Skeletal muscle tissue (tissue), 4 donors: ENCODE results near the gene DGUOK. TPM values are rescaled to one million over a fixed set of nuclear protein-coding genes. Genes with fewer than 3 reads are reported as not detected.

Experiments
- H3K27ac ChIP-seq: one replicate; pipeline ENCODE4 v1.7.0; 2013; ENCODE audit warnings: mild to moderate bottlenecking, low read depth, low read length, inconsistent platforms
- H3K27me3 ChIP-seq, 3 donors: one replicate each; pipeline ENCODE4 v1.7.0; 2013; ENCODE audit warnings: low read length in 3 of 3; ENCODE audit not compliant: control insufficient read depth in 3 of 3, insufficient read depth in 3 of 3
- H3K36me3 ChIP-seq, 3 donors: one replicate each; pipeline ENCODE4 v1.7.0; 2013; ENCODE audit warnings: low read length in 3 of 3; ENCODE audit not compliant: control insufficient read depth in 3 of 3, insufficient read depth in 3 of 3
- H3K4me1 ChIP-seq, 3 donors: one replicate each; pipeline ENCODE4 v1.7.0; 2013; ENCODE audit warnings: low read length in 3 of 3, mild to moderate bottlenecking in 3 of 3; ENCODE audit not compliant: control insufficient read depth in 3 of 3, insufficient read depth in 3 of 3
- H3K4me3 ChIP-seq, 3 donors: one replicate each; pipeline ENCODE4 v1.7.0; 2013; ENCODE audit warnings: low read length in 3 of 3
- H3K9ac ChIP-seq, 3 donors: one replicate each; pipeline ENCODE4 v1.7.0; 2013; ENCODE audit warnings: low read length in 3 of 3, mild to moderate bottlenecking in 3 of 3, moderate library complexity in 2 of 3, low read depth in 1 of 3
- H3K9me3 ChIP-seq, 3 donors: one replicate each; pipeline ENCODE4 v1.7.0; 2013; ENCODE audit warnings: low read length in 3 of 3; ENCODE audit not compliant: control insufficient read depth in 3 of 3
- total RNA-seq: library from RNA; depleted of rRNA; stranded (reverse); fragments of >200 nt; gene quantifications from one replicate; pipeline ENCODE4 v1.2.3, GENCODE V29; 2014
- donor health status: Osteomylitis.

Gene DGUOK
- total RNA-seq, 1 donor from 2014 or later: 32.4 TPM

DNA sequence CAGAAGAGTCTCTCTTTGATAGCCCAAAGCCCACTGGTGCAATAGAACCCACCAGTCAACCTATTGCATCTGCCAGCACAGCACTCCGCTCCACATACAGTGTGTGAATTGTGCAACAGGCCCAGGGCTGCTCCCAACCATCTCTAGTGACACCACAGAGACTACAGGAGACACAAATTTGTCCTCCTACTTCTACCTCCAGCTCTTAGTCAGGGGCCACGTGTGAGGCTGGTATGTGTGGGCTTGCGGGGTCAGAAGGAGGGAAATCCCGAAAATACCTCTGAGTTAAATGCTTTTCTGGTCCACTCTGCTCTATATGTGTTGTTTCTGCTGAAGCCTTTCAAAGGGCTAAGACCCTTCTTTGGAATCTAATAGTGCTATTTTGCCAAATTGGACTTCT lies 18.0 kb downstream of the DGUOK start:
- Histone ChIP-seq H3K9me3 (no peaks in the 10 kb centered on the region), H3K4me1 (peaks cover 0 to 6% (median 0%) of the 10 kb centered on the region in 3 donors), H3K36me3 (peaks cover 9 to 34% (median 24%) of the 10 kb centered on the region in 3 donors), H3K27ac (no peak overlapping the region), H3K27me3 (no peaks in the 10 kb centered on the region), H3K9ac (no peak overlapping the region), H3K4me3 (no peak overlapping the region)

DNA sequence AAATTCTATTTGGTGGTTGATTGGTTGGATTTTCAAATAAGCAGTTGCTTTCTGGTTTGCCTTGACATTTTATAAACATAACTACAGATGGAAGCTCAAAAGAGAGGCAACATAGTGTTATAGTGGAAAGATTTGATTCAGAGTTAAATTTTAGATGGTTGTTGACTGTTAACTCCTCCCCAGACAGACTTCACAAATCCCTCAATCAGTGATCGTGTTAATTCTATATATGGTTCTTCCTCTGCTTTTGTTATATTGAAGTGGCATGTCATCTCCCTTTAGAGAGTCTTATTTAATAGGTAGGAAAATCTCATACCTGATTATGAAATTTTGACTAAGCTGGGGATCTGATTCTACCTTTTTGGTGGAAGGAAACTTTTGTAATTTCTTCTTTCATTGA lies 19.5 kb downstream of the DGUOK start:
- H3K27ac ChIP-seq: no peak overlapping the region
- peaks cover 17 to 44% (median 34%) of the 10 kb centered on the region in 3 donors for H3K36me3 ChIP-seq
- no peak overlapping the region for H3K4me3 ChIP-seq
- no peaks in the 10 kb centered on the region for H3K27me3 ChIP-seq
- no peaks in the 10 kb centered on the region for H3K9me3 ChIP-seq
- H3K4me1 ChIP-seq: no peaks in the 10 kb centered on the region
- no peak overlapping the region for H3K9ac ChIP-seq

DNA sequence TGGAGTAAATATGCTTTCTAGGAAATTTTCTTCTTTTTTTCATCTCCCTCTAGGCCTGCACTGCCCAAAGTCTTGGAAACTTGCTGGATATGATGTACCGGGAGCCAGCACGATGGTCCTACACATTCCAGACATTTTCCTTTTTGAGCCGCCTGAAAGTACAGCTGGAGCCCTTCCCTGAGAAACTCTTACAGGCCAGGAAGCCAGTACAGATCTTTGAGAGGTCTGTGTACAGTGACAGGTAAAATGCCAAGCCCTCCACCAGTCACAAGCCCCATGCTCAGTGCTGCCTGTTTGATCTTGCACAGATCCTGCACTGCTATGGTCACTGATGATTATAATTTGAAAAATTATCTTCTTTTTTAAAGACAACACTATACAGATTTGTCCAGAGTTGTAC lies 20.0 kb downstream of the DGUOK start:
- no peak overlapping the region for H3K27ac ChIP-seq
- peaks cover 22 to 49% (median 39%) of the 10 kb centered on the region in 3 donors for H3K36me3 ChIP-seq
- H3K9me3 ChIP-seq: no peaks in the 10 kb centered on the region
- H3K4me3 ChIP-seq: no peak overlapping the region
- no peaks in the 10 kb centered on the region for H3K4me1 ChIP-seq
- H3K9ac ChIP-seq: no peak overlapping the region
- H3K27me3 ChIP-seq: no peaks in the 10 kb centered on the region

GRCh38 chr2:73947412-73948018 lies 20.8 kb downstream of the DGUOK start:
- H3K27ac ChIP-seq: no peak overlapping the region
- H3K4me1 ChIP-seq: peaks cover 0 to 5% (median 0%) of the 10 kb centered on the region in 3 donors
- H3K9ac ChIP-seq: no peak overlapping the region
- no peaks in the 10 kb centered on the region for H3K27me3 ChIP-seq
- H3K9me3 ChIP-seq: no peaks in the 10 kb centered on the region
- H3K4me3 ChIP-seq: no peak overlapping the region
- H3K36me3 ChIP-seq: peaks cover 23 to 57% (median 45%) of the 10 kb centered on the region in 3 donors

DNA sequence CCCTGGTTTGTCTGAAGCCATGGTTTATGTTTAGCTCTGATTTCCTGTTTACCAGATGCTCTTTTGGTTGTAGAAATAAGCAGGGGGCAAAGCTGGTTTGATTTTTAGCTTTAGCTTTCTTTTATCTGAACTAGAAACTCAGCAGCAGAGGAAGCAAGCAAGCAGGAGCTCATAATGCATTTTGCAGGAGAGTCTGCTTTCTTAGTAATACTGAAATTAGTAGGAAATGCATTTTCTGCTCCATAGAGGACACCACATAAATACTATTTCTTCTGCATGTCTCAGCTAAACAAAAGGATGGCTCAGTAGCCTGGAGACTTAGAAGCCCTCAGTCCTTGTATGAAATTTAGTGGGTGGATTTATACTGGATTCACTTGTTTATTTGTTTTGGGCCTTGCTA lies 23.1 kb downstream of the DGUOK start:
- peaks cover 0 to 5% (median 0%) of the 10 kb centered on the region in 3 donors for H3K4me1 ChIP-seq
- no peaks in the 10 kb centered on the region for H3K9me3 ChIP-seq
- no peak overlapping the region for H3K4me3 ChIP-seq
- peaks cover 23 to 62% (median 47%) of the 10 kb centered on the region in 3 donors for H3K36me3 ChIP-seq
- H3K27ac ChIP-seq: no peak overlapping the region
- no peaks in the 10 kb centered on the region for H3K27me3 ChIP-seq
- H3K9ac ChIP-seq: no peak overlapping the region

GRCh38 chr2:73952499-73953446 lies 26.1 kb downstream of the DGUOK start:
- peaks cover 17 to 55% (median 44%) of the 10 kb centered on the region in 3 donors for H3K36me3 ChIP-seq

GRCh38 chr2:73956218-73956865 lies 29.7 kb downstream of the DGUOK start:
- no peak overlapping the region for H3K4me3 ChIP-seq
- H3K4me1 ChIP-seq: peaks cover 0 to 5% (median 0%) of the 10 kb centered on the region in 3 donors
- no peaks in the 10 kb centered on the region for H3K27me3 ChIP-seq
- H3K36me3 ChIP-seq: peaks cover 13 to 51% (median 37%) of the 10 kb centered on the region in 3 donors
- no peak overlapping the region for H3K9ac ChIP-seq
- no peak overlapping the region for H3K27ac ChIP-seq
- no peaks in the 10 kb centered on the region for H3K9me3 ChIP-seq

More at GRCh38 chr2:73952499-73953446, 26.1 kb downstream of the DGUOK start:
- H3K9ac ChIP-seq: no peak overlapping the region
- no peak overlapping the region for H3K27ac ChIP-seq
- H3K4me3 ChIP-seq: no peak overlapping the region
- no peaks in the 10 kb centered on the region for H3K27me3 ChIP-seq
- H3K9me3 ChIP-seq: no peaks in the 10 kb centered on the region
- peaks cover 0 to 5% (median 0%) of the 10 kb centered on the region in 3 donors for H3K4me1 ChIP-seq

GRCh38 chr2:73961274-73961673 lies 34.6 kb downstream of the DGUOK start:
- H3K9me3 ChIP-seq: no peaks in the 10 kb centered on the region
- no peak overlapping the region for H3K9ac ChIP-seq
- H3K27ac ChIP-seq: no peak overlapping the region
- no peak overlapping the region for H3K4me3 ChIP-seq
- no peaks in the 10 kb centered on the region for H3K27me3 ChIP-seq
- peaks cover 8 to 29% (median 22%) of the 10 kb centered on the region in 3 donors for H3K36me3 ChIP-seq
- no peaks in the 10 kb centered on the region for H3K4me1 ChIP-seq

DNA sequence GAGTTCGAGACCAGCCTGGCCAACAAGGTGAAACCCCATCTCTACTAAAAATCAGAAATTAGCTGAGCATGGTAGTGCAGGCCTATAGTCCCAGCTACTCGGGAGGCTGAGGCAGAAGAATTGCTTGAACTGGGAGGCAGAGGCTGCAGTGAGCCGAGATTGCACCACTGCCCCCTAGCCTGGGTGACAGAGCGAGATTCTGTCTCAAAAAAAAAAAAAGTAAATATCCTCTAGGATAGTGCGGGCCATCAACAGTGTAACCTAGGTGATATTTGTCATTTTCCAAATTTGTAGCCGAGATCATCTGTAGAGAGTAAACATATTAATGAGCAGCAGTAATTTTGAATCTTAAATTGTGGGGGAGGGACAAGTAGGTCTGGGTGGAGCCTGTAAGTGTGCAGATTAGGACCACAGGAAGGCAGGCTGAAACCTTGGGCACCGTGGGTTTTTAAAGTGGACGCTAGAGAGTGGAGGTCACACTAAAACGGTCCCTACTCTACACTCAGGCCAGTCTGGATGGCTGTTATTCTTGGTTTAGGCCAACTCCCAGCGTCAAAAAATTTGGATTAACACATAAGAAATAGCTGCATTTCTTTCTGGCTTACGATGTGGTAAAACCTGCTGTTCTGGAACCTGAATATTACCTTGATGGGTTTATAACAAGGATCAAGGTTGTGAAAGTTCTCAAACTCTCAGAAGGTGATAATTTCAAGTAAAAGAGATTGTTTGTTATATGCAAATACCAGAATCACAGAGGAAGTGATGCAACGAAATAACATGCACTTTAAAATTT lies 35.3 kb downstream of the DGUOK start:
- H3K9me3 ChIP-seq: no peaks in the 10 kb centered on the region
- no peak overlapping the region for H3K9ac ChIP-seq
- H3K4me3 ChIP-seq: no peak overlapping the region
- H3K27ac ChIP-seq: no peak overlapping the region
- H3K36me3 ChIP-seq: peaks cover 8 to 24% (median 17%) of the 10 kb centered on the region in 3 donors
- H3K27me3 ChIP-seq: no peaks in the 10 kb centered on the region
- no peaks in the 10 kb centered on the region for H3K4me1 ChIP-seq
